ENCODE data around the gene GRM8. TPM values are rescaled to one million over a fixed set of nuclear protein-coding genes. Genes with fewer than 3 reads are reported as not detected.

The GRM8 gene
- not detected for polyA plus RNA-seq (2013, experiment 1 of 2; ENCODE audit: insufficient read length)
- not detected for polyA plus RNA-seq (2013, experiment 2 of 2; ENCODE audit: insufficient read length)

GRCh38 chr7:127252778-127253280 is at the start of gene GRM8:
Gene GRM8 (minus strand): TSS chr7:127252941.
- DNase-seq = peak; percentile 48

GRCh38 chr7:127290801-127291361 is 38.1 kb upstream of the GRM8 start:
- DNase-seq = no peak

DNA sequence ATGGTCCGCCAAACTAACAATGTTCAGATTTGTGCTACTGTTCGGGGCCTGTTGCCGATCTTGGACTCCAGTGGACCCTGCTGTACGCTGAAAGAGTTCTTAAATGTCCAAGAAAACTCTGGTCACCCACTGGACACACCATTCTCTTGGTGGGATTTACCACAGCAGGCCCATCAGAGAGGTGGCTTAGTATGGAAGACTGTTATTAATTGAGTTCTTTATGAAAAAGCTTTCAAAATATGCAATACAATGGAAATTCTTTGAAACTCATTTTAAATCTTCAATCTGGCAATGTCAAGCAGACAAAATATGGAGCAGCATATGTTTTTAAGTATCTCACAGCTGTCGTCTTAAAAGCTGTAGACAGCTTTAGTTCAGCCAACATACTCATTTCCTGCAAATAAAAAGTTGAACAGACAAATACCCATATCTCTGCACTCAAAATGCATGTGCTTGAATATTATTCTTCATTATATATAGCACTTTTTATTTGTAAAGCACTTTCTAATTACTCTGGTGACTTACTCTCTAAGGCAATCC is 37.4 kb upstream of the GRM8 start:
- no peak for DNase-seq

GRCh38 chr7:127287133-127287532 is 34.4 kb upstream of the GRM8 start:
- DNase-seq = no peak

GRCh38 chr7:127270093-127270492 is 17.4 kb upstream of the GRM8 start:
- no peak for DNase-seq

GRCh38 chr7:127266047-127266446 is 13.3 kb upstream of the GRM8 start:
- no peak for DNase-seq

- no peak for DNase-seq
Observed at GRCh38 chr7:127264219-127264618, 11.5 kb upstream of the GRM8 start.

- DNase-seq = no peak
Observed at GRCh38 chr7:127258111-127258510, 5.4 kb upstream of the GRM8 start.

DNA sequence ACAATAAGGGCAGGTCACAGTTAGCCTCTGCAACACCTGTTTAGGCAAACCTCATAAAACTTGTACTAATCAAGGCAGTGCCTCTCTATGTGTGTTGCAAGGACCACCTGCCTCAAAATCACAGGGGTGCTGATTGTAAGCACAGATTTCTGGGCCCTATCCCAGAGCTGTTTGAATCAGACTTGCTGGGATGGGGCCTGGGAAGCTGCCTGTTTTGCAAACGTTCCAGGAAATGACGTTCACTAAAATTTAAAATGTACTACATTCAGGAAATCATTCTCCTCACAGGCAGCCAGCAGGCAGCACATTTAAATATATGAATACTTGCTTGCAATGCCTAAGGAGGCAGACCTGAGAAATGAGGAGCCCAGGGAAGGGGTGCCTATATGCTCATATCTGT is 4.3 kb upstream of the GRM8 start:
- no peak for DNase-seq

DNA sequence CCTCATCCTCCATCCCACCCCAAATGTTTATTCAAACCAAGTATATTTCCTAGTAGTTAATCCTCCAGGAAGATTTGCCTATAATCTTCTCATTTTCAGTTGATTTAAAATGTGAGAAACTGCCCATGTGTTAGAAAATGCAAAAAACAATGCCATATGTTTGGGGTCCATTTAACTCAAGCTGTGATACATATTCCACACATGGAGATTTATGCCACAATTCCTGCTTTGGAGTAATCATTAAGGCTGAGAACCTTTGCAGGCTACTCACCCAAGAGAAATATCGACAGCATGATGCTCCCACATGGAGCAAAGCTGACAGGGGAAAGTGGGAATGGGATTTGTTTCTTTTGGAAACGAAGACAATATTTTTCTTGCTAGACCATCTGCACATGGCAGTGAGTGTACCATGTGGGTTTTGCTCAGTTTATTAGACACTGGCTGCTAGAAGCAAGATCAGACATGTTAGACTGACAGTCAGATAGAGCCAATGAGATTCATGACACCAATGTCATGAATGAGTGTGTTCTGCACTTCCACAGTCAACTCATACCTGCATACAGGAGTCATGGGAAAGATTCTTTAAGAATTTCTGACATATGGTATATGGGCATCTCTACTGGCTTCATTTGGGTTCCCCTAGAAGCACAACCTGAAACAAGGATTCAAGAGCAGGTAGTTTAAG is 3.4 kb upstream of the GRM8 start:
- no peak for DNase-seq

DNA sequence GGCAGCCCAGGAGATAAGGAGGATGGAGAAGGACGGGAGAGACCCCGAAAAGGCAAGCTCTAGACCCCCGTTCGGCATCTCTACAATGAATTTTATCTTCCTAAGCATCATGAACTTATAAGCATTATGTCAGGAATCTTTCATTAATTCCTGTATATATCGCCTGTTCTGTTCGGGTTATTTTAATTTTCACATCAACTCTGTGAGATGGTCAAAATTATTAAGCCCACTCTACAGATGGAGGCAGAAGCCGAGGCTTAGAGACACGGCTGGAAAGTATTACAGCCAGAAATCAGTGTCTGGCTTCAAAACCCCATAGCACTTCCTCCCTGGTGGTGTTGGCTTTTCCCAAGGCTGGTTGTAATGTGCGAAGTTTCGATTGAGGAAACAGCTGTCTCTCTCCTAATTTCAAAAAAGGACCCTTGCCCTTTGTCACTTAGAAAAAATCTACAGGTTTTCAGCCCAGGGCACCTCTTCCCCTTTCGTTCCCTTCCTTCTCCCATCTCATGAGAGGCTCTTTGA is 1.5 kb upstream of the GRM8 start:
- no peak for DNase-seq

DNA sequence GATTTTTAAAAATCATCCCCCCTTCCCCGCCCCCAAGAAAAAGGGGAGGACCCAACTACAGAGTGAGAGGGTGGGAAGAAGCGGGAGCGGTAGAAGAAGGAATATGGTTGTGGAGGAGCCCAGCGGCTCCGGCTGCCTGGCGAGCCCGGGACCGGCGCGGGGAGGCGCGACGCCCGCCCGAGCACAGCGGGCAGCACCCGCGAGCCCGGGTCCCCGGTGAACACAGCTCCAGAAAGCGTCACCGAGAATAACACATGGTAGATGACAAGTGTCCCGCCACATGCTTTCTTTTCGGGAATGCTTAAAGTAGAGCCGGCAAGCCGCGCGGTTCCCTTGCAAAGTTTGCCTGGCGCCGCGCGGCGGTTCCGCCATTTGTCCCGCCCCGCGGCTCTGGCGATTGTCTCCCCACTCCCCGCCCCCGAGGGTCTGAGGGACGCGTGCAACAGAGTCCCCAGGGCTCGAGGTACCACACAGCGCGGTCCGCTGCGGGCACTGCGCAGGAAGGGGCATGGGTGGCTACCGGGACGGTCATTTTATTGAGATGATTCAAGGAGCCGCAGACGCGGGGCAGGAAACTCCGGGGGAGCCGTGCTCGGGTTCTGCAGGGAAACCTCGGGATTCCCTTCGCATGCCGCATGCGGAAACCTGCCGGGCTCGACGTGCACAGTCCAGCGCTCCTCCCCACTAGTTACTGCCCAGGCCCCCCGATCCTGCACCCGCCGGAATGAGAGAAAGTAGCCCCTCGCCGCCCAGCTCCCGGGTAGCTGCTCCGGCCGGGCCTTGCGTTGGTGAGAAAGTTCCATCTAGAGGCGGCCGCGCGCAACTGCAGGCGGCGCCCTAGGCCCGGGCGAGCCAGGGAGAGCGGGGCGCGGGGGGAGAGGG is 781 bp upstream of the GRM8 start:
- peak; percentile 56 for DNase-seq

GRCh38 chr7:127252377-127252713 is 396 bp downstream of the GRM8 start:
- DNase-seq = no peak

DNA sequence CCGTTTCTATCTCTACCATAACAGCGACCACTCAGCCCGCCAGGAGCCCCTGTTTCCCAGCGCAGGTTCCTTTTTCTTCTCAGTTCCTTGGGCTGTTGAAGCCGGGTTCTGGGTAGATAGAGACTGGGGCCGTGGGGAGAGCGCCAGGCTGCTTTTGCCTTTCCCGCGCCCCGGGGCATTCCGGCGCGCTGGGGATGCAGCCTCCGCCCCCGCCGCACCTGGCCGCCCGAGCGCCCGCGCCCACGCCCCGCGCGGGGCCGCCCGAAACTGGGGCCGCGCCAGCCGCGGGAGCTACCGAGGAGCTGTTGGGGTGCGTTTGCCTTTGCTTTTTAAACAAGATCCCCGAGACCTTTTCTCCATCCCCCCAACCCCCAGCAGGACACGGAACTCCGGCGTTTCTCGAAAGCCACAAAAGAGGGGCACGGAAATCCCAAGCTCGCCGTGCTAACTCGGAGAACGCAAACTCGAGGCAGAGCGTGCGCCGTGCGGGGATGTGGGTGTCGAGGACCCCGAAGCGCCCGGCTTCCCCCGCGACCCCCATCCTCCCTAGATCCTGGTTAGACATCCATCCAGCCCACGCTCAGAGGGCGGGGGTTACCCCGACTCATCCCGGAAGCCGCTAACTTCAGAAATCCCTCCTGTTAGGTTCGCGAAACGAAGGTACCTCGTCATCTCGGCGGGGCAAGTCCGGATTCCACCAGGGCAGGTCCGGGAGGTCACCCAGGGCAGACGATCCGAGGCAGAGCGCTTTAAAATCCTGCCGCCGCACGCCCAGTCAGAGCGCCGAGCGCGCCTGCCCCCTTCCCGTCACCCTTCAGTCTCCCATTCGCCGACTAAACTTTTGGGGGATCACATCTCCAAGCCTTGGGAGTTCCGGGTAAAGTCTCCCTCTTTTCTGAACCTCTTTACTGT is 1.0 kb downstream of the GRM8 start:
- no peak for DNase-seq

GRCh38 chr7:127251036-127251464 is 1.7 kb downstream of the GRM8 start:
- no peak for DNase-seq

DNA sequence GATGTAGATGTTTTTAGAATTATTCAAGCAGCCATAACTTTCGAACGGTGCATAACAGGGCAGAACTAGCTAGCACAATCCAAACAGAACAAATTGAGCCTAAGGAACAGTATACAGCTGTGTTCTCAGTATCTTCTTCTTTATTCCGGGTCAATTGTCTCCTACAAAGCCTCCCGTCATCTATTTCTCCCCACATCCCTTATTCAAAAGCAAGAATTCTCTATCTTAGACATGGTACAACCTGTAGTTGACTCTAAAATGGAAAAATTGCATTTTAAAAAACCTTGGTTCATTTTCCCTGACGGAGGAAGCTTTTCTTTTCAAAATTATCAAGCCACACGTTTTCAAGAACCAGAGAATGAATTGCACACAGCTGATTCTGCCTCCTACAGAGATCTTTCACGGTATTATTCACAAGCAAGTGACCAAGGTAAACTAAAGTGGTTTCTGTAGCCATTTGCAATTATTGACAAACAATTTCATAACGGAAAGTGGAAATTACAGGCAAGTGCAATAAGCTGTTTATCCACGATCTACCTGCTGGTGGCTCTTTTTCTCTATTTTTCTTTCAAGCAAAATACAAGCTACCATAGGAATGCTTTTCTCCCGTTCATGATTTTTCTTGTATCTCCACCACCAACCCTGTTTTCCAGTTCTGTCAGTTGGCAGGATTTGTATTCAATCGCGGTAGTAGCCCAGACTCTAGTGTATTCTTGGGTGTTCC is 2.3 kb downstream of the GRM8 start:
- no peak for DNase-seq

GRCh38 chr7:127245607-127246006 is 7.1 kb downstream of the GRM8 start:
- DNase-seq = no peak

- DNase-seq = no peak
Observed at GRCh38 chr7:127245002-127245401, 7.7 kb downstream of the GRM8 start.

- DNase-seq = no peak
Observed at GRCh38 chr7:127239814-127240213, 12.9 kb downstream of the GRM8 start.

- no peak for DNase-seq
Observed at GRCh38 chr7:127233630-127234029, 19.1 kb downstream of the GRM8 start.

DNA sequence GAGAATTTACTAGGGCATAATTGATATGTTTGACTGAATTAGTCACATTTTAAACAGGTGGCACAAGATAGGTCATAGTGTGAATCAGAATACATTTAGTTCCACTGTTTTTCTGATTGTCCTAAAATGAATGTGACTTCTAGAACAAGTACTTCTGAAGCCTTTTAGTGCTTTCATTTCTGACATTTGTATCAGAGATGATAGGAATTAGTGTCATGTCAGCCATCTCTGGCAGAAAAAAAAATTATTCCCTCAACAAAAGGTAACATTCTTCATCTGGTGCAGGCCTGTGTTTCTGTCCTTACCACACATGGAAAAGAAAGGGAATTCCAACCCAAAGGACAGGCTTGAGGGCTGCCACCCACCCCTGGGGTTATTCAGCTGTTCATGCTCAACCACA is 21.3 kb downstream of the GRM8 start:
- no peak for DNase-seq

All from fibroblast of skin of back (primary cell).